Upper lobe of right lung (tissue), 1 donor: ENCODE data around the gene RAP2B. TPM values are rescaled to one million over a fixed set of nuclear protein-coding genes. Genes with fewer than 3 reads are reported as not detected.

Experiments
- ATAC-seq: fragments of 200-7000 bp; cut with Tn5 transposase; one replicate; pipeline ENCODE4 v1.9.1; 2020; ENCODE audit warnings: mild to moderate bottlenecking, moderate library complexity
- DNase-seq: peaks from one replicate; pipeline ENCODE4 v3.0.0-alpha.2; 2020
- H3K27ac ChIP-seq: fragments of 200-600 bp; one replicate; pipeline ENCODE4 v1.8.0; 2022
- H3K27me3 ChIP-seq: fragments of 200-600 bp; one replicate; pipeline ENCODE4 v1.8.0; 2022; ENCODE audit warnings: mild to moderate bottlenecking
- H3K36me3 ChIP-seq: fragments of 200-600 bp; one replicate; pipeline ENCODE4 v1.8.0; 2022
- H3K4me1 ChIP-seq: fragments of 200-600 bp; one replicate; pipeline ENCODE4 v1.8.0; 2022
- H3K4me3 ChIP-seq: fragments of 200-600 bp; one replicate; pipeline ENCODE4 v1.8.0; 2022; ENCODE audit warnings: mild to moderate bottlenecking
- H3K9me3 ChIP-seq: fragments of 200-600 bp; one replicate; pipeline ENCODE4 v1.8.0; 2022
- intact Hi-C: fragments of 100-400 bp; cut with DNase I; formaldehyde crosslinking; loops from one replicate; pipeline ENCODE4 v1.11.0; 2022
- total RNA-seq: library from RNA; stranded (reverse); fragmentation: NEBNext Ultra II Directional; extraction: Animal tissue kit (Norgen Biotek cat#: 25700); gene quantifications from one replicate; pipeline ENCODE4 v1.2.1, GENCODE V29; 2021
- TF ChIP-seq, protein P1 (sequence below): fragments of 200-600 bp; IDR thresholded peaks from one replicate; pipeline ENCODE4 v1.8.0; 2022; ENCODE audit warnings: antibody characterized with exemption
- donor health status: DM: no; HTN: yes; CAD: no; lungs with severe emphysema.

Gene RAP2B
- total RNA-seq, 1 donor from 2014 or later = 17.9 TPM

DNA sequence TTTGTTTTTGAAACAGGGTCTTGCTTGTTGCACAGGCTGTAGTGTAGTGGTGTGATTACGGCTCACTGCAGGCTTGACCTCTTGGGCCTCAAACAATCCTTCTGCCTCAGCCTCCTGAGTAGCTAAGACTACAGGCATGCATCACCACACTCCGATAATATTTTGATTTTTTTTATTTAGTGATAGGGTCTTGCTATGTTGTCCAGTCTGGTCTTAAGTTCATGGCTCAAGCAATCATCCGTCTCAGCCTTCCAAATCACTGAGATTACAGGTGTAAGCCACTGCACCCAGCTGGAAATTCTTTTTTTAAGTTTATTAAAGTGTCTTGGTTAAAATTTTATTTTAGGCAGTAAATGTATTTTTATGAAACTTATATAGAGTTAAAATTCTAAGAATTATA is 32.2 kb upstream of the RAP2B start:
- TF ChIP-seq, protein P1, sequence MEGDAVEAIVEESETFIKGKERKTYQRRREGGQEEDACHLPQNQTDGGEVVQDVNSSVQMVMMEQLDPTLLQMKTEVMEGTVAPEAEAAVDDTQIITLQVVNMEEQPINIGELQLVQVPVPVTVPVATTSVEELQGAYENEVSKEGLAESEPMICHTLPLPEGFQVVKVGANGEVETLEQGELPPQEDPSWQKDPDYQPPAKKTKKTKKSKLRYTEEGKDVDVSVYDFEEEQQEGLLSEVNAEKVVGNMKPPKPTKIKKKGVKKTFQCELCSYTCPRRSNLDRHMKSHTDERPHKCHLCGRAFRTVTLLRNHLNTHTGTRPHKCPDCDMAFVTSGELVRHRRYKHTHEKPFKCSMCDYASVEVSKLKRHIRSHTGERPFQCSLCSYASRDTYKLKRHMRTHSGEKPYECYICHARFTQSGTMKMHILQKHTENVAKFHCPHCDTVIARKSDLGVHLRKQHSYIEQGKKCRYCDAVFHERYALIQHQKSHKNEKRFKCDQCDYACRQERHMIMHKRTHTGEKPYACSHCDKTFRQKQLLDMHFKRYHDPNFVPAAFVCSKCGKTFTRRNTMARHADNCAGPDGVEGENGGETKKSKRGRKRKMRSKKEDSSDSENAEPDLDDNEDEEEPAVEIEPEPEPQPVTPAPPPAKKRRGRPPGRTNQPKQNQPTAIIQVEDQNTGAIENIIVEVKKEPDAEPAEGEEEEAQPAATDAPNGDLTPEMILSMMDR = no peak
- intact Hi-C loops = no loop called here

DNA sequence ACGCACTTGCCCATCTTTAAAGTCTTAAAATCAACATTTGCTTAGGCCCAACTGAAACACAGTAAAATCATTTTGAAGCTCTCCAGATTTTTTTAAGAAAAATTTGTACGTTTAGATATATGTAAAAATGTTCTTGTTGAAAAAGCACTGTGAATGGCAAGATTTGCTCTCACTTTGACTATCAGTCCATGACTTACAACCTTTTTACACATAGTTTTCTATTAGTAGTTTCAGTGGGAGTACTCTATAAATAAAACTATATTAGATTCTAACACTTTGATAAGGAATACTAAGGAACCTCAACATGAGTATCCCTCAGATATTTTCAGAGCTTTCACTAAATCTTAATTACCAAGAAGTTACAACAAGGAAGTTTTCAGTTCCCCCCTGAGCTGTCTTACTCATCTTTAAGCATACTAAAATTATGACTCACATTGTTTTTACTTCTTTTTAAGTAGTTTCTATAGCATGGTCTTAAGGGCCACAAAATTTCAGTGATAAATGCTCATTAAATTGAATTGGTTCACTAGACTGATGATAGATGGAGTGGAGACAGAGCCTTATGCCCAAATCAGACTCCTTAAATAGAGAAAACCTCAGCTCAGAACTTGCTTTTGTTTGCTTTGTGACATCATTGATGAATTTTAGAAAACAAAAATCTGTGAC is 31.6 kb upstream of the RAP2B start:
- H3K27me3 ChIP-seq = no peaks in the 10 kb centered on the region
- DNase-seq (no peak), ATAC-seq (peak; percentile 38)
- intact Hi-C loops = no loop called here
- H3K4me3 ChIP-seq = no peak overlapping the region
- H3K36me3 ChIP-seq = no peaks in the 10 kb centered on the region
- TF ChIP-seq, protein P1 = no peak
- no peaks in the 10 kb centered on the region for H3K9me3 ChIP-seq
- H3K4me1 ChIP-seq = no peaks in the 10 kb centered on the region
- H3K27ac ChIP-seq = no peak overlapping the region

More for the DNA sequence above, 32.2 kb upstream of the RAP2B start:
- H3K4me3 ChIP-seq = no peak overlapping the region
- H3K27ac ChIP-seq = no peak overlapping the region
- no peaks in the 10 kb centered on the region for H3K36me3 ChIP-seq
- no peaks in the 10 kb centered on the region for H3K4me1 ChIP-seq
- no peaks in the 10 kb centered on the region for H3K27me3 ChIP-seq
- ATAC-seq (no peak), DNase-seq (no peak)
- peaks cover 2% of the 10 kb centered on the region for H3K9me3 ChIP-seq

DNA sequence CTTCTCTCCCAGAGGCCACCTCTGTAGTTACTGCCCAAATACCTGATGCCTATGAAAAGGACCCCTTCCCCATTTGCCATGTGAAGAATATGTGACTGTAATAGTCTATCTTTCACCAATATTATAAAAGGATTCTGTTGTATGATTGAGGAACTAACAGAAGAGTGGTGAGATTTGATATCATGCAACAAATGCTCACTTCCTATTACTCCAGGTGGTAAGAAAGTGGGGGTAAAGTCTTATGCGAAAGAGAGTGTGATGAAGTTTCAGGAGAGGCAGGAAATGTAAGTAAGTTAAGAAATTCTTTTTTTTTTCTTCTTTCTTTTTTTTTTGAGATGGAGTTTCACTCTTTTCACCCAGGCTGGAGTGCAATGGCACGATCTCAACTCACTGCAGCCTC is 24.4 kb upstream of the RAP2B start:
- intact Hi-C loops = no loop called here
- Histone ChIP-seq H3K27me3 (no peaks in the 10 kb centered on the region), H3K27ac (peak overlapping the region; percentile 82), H3K4me3 (no peak overlapping the region), H3K4me1 (no peaks in the 10 kb centered on the region), H3K36me3 (no peaks in the 10 kb centered on the region), H3K9me3 (no peaks in the 10 kb centered on the region)
- ATAC-seq (no peak), DNase-seq (no peak)
- TF ChIP-seq, protein P1 = no peak

DNA sequence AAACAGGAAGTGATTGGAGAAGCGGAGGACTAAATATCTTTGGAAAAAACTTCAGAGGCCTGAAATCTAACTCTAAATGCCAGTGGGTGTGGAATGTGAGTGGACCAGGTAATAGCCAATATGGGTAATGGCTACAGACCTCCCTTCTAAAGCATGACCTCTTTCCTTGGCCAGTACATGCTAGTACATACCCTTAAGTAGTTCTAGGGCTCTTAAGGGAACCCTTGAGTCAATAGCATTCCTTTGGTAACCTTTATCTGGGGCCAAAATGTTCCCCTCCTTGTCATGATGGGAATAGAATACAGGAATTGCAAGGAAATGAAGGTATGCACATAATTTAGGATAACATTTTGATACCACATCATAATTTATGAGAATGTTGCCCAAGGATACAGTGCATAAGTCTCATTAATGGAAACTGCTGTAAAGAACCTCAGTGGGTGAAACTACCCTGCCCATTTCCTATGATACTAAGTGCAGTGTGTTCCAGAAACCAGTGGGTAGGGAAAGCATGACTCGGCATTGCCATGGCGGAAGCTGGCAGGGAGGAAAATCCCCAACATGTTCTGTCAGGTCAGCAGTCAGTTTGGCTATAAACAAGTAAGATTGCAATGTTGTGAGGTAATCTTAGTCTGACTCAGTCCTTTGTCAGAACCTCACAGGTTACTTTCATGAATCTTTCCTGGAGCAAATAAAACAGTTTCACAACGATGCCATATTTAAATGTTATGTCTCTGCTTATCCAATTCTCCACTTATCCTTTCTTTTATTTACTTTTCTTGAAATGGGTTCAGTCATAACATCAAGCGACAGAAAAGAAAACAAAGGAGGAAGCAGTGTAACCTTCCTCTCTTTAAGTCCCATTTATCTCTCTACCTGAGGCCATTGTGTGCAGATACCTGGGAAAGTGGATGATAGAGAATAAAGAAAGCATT is 23.5 kb upstream of the RAP2B start:
- peak; percentile 95 for ATAC-seq
- TF ChIP-seq, protein P1 = no peak
- Histone ChIP-seq H3K4me3 (no peak overlapping the region), H3K27ac (peak overlapping the region; percentile 82), H3K36me3 (no peaks in the 10 kb centered on the region), H3K9me3 (no peaks in the 10 kb centered on the region), H3K4me1 (no peaks in the 10 kb centered on the region), H3K27me3 (no peaks in the 10 kb centered on the region)
- intact Hi-C loops = no loop called here
- peak; percentile 84 for DNase-seq

DNA sequence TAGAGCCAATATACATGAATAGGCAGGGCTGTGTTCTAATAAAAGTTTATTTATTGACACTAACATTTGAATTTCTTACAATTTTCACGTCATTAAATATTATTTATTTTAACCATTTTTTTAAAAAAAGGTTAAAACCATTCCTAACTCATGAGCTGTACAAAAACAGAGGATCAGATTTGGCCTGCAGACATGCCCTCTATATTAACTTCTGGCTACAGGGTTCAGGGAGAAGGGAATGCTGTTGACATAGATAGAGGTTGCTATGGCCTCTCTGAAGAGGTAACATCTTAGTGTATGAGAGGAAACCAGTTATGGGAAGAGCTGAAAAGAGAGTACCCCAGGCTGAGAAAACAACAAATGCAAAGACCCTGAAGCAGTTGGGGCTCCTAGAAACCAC is 19.1 kb upstream of the RAP2B start:
- H3K27ac ChIP-seq = no peak overlapping the region
- ATAC-seq (no peak), DNase-seq (no peak)
- H3K4me1 ChIP-seq = no peaks in the 10 kb centered on the region
- H3K36me3 ChIP-seq = no peaks in the 10 kb centered on the region
- H3K4me3 ChIP-seq = no peak overlapping the region
- H3K9me3 ChIP-seq = no peaks in the 10 kb centered on the region
- TF ChIP-seq, protein P1 = no peak
- intact Hi-C loops = no loop called here
- no peaks in the 10 kb centered on the region for H3K27me3 ChIP-seq
